K562 (cell line): ENCODE data around the gene NCOA1. TPM values are rescaled to one million over a fixed set of nuclear protein-coding genes. Genes with fewer than 3 reads are reported as not detected.

Experiments used
- CXXC5 ChIP-seq: fragments of 250-450 bp; sonication (Bioruptor Pico); IDR thresholded peaks from 2 replicates; pipeline ENCODE4 v1.8.0; 2022; ENCODE audit warnings: inconsistent platforms, mild to moderate bottlenecking, moderate library complexity
- FIP1L1 ChIP-seq: fragments of 200-400 bp; formaldehyde crosslinking; IDR thresholded peaks from 2 replicates; pipeline ENCODE4 v1.6.1; 2018; ENCODE audit warnings: mild to moderate bottlenecking, low read depth, low read length; ENCODE audit not compliant: poor library complexity, severe bottlenecking
- MTA1 ChIP-seq: fragments of 450-650 bp; IDR thresholded peaks from 2 replicates; pipeline ENCODE4 v1.6.1; 2017; ENCODE audit warnings: borderline replicate concordance
- ZFPM2 ChIP-seq: fragments of 250-450 bp; sonication (Bioruptor Pico); IDR thresholded peaks from 2 replicates; pipeline ENCODE4 v1.5.1; 2022; ENCODE audit warnings: mild to moderate bottlenecking
- ZZZ3 ChIP-seq: fragments of 450-650 bp; IDR thresholded peaks from 2 replicates; pipeline ENCODE4 v1.6.1; 2016; ENCODE audit warnings: antibody characterized with exemption, mild to moderate bottlenecking, moderate library complexity
- polyA plus RNA-seq, 8 experiments: library from polyadenylated mRNA; depleted of rRNA in 4 of 8; stranded (reverse) in 5 of 8; unstranded in 3 of 8; fragments of >200 nt; fragmentation: Nextera tagmentation in 2 of 8; fragmentation: Illumina TruSeq in 1 of 8; extraction: Ambion mirVana in 2 of 8; extraction: Trizol in 1 of 8; gene quantifications; 2 replicates each; pipeline versions ENCODE4 v1.2.1 to v1.2.3, GENCODE V29; 2011 to 2014; ENCODE audit warnings: inconsistent platforms in 1 of 8, missing spikeins in 1 of 8
- total RNA-seq, 7 experiments: library from RNA; depleted of rRNA in 6 of 7; stranded (reverse); fragments of >200 nt in 6 of 7; fragmentation: Illumina TruSeq in 2 of 7; extraction: Trizol in 2 of 7; gene quantifications; 2 replicates each; pipeline versions ENCODE4 v1.2.1 to v1.2.3, GENCODE V29; 2011 to 2021; ENCODE audit warnings: low replicate concordance in 1 of 7
- TF ChIP-seq, protein P1 (sequence below): IDR thresholded peaks from 2 replicates; pipeline ENCODE4 v1.6.1; 2011; ENCODE audit not compliant: insufficient read length; ENCODE audit errors: extremely low read depth
- TF ChIP-seq, protein P2 (sequence below): conservative IDR thresholded peaks from 2 replicates; pipeline ENCODE4 v1.6.1; 2011; ENCODE audit warnings: low read depth, mild to moderate bottlenecking, low read length; ENCODE audit not compliant: control insufficient read depth
- TF ChIP-seq, protein P3 (sequence below): fragments of 450-650 bp; formaldehyde crosslinking; IDR thresholded peaks from 2 replicates; pipeline ENCODE4 v1.4.0; 2020; ENCODE audit warnings: mild to moderate bottlenecking, moderate library complexity
- TF ChIP-seq, protein P4 (sequence below): fragments of 250-450 bp; sonication (Bioruptor Pico); IDR thresholded peaks from 2 replicates; pipeline ENCODE4 v1.4.0; 2020

Gene NCOA1
- total and polyA plus RNA-seq, 9 of the 15 experiments (the other 6 are each of a cell fraction or from before 2014, with no cell fraction given): 4.9 to 25.7 (median 17.0) TPM

DNA sequence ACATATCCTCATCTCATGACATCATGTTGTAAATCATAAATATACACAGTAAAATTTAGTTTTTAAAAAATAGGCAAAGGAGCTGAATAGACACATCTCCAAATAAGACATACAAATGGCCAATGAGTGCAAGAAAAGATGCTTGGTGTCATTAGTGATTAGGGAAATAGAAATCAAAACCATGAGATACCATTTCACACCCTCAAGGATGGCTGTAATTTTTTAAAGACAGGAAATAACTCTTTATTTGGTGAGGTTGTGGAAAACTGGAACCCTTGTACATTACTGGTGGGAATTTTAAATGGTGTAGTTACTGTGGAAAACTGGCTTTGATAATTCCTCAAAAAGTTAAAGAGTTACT, 160.6 kb downstream of the NCOA1 start (continued):
- TF ChIP-seq, protein P1, sequence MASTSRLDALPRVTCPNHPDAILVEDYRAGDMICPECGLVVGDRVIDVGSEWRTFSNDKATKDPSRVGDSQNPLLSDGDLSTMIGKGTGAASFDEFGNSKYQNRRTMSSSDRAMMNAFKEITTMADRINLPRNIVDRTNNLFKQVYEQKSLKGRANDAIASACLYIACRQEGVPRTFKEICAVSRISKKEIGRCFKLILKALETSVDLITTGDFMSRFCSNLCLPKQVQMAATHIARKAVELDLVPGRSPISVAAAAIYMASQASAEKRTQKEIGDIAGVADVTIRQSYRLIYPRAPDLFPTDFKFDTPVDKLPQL: no peak
- TF ChIP-seq, protein P2, sequence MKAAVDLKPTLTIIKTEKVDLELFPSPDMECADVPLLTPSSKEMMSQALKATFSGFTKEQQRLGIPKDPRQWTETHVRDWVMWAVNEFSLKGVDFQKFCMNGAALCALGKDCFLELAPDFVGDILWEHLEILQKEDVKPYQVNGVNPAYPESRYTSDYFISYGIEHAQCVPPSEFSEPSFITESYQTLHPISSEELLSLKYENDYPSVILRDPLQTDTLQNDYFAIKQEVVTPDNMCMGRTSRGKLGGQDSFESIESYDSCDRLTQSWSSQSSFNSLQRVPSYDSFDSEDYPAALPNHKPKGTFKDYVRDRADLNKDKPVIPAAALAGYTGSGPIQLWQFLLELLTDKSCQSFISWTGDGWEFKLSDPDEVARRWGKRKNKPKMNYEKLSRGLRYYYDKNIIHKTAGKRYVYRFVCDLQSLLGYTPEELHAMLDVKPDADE: no peak
- no peak for TF ChIP-seq MTA1
- no peak for TF ChIP-seq ZFPM2
- TF ChIP-seq, protein P3, sequence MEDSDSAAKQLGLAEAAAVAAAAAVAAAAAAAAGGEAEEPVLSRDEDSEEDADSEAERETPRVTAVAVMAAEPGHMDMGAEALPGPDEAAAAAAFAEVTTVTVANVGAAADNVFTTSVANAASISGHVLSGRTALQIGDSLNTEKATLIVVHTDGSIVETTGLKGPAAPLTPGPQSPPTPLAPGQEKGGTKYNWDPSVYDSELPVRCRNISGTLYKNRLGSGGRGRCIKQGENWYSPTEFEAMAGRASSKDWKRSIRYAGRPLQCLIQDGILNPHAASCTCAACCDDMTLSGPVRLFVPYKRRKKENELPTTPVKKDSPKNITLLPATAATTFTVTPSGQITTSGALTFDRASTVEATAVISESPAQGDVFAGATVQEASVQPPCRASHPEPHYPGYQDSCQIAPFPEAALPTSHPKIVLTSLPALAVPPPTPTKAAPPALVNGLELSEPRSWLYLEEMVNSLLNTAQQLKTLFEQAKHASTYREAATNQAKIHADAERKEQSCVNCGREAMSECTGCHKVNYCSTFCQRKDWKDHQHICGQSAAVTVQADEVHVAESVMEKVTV (CRISPR knock-in tag): no peak
- TF ChIP-seq, protein P4, sequence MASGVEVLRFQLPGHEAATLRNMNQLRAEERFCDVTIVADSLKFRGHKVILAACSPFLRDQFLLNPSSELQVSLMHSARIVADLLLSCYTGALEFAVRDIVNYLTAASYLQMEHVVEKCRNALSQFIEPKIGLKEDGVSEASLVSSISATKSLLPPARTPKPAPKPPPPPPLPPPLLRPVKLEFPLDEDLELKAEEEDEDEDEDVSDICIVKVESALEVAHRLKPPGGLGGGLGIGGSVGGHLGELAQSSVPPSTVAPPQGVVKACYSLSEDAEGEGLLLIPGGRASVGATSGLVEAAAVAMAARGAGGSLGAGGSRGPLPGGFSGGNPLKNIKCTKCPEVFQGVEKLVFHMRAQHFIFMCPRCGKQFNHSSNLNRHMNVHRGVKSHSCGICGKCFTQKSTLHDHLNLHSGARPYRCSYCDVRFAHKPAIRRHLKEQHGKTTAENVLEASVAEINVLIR (CRISPR knock-in tag): no peak
- TF ChIP-seq CXXC5 (CRISPR knock-in tag): no peak
- no peak for TF ChIP-seq FIP1L1
- TF ChIP-seq ZZZ3: no peak
